HCT116 (cell line): ENCODE measurements around the gene VSTM2L. TPM values are rescaled to one million over a fixed set of nuclear protein-coding genes. Genes with fewer than 3 reads are reported as not detected.

Source experiments
- ATAC-seq: fragments of 200-7000 bp; cut with Tn5 transposase; 2 replicates; pipeline ENCODE4 v1.9.1; 2020; ENCODE audit warnings: mild to moderate bottlenecking, moderate library complexity
- BruUV-seq: library from RNA; stranded (reverse); fragments of 400-500 nt; replicated peaks from 2 replicates; lab custom pipeline; 2021; lab: Mats Ljungman, UMichigan
- CTCF ChIA-PET: fragments of 300-600 bp; sonication (Branson Sonifier 250); formaldehyde crosslinking; loops from one replicate; lab custom pipeline; 2021; ENCODE audit warnings: antibody characterized with exemption; lab: Charles Lee
- POLR2A ChIA-PET: fragments of 300-600, 350-600 bp; sonication (Branson Sonifier 250); formaldehyde crosslinking; loops from one replicate; lab custom pipeline; 2021; ENCODE audit warnings: antibody characterized with exemption; lab: Charles Lee
- RAD21 ChIA-PET, 2 experiments: fragments of 300-600 bp; sonication (Branson Sonifier 250); formaldehyde crosslinking; loops; one replicate each; lab custom pipeline; 2023; ENCODE audit warnings: low total read pairs in 2 of 2; ENCODE audit not compliant: uncharacterized antibody in 2 of 2, unreplicated experiment in 2 of 2, low non-redundant PET in 1 of 2; lab: Charles Lee
- DNase-seq: peaks from one replicate; pipeline ENCODE4 v3.0.0-alpha.2; 2010; ENCODE audit warnings: low read depth, low spot score
- H2AFZ ChIP-seq: fragments of 200-600 bp; shearing (Covaris generic), sonication (generic); 2 replicates; pipeline ENCODE4 v1.6.1; 2017; ENCODE audit warnings: low read depth, mixed run types, mixed read lengths, antibody characterized with exemption, low read length; ENCODE audit not compliant: poor library complexity, severe bottlenecking
- H3K27ac ChIP-seq: 2 replicates; pipeline ENCODE4 v1.5.1; 2012; ENCODE audit warnings: low read depth, low read length
- H3K27me3 ChIP-seq: fragments of 200-600 bp; sonication (generic); 2 replicates; pipeline ENCODE4 v1.6.1; 2016; ENCODE audit warnings: mixed run types, low read length, mixed read lengths; ENCODE audit not compliant: insufficient read depth
- H3K36me3 ChIP-seq, 2 experiments: fragments of 200-500 bp in 1 of 2; fragments of 200-600 bp in 1 of 2; sonication (Bioruptor generic) in 1 of 2; sonication (generic) in 1 of 2; 2 replicates each; pipeline versions ENCODE4 v1.5.1 to v1.6.1; 2014 to 2016; ENCODE audit warnings: low read length in 2 of 2, inconsistent platforms in 1 of 2, mixed read lengths in 1 of 2, mixed run types in 1 of 2; ENCODE audit not compliant: insufficient read depth in 2 of 2, control insufficient read depth in 1 of 2
- H3K4me1 ChIP-seq, 2 experiments: fragments of 200-600 bp in 1 of 2; sonication (generic) in 1 of 2; 2 replicates each; pipeline versions ENCODE4 v1.5.1 to v1.6.1; 2012 to 2017; ENCODE audit warnings: low read length in 2 of 2, inconsistent platforms in 1 of 2, mild to moderate bottlenecking in 1 of 2, mixed read lengths in 1 of 2, mixed run types in 1 of 2, moderate library complexity in 1 of 2; ENCODE audit not compliant: insufficient read depth in 2 of 2, control insufficient read depth in 1 of 2
- H3K4me2 ChIP-seq: fragments of 200-600 bp; sonication (generic); 2 replicates; pipeline ENCODE4 v1.6.1; 2017; ENCODE audit warnings: mixed run types, low read length, mixed read lengths
- H3K4me3 ChIP-seq, 2 experiments: fragments of 200-600 bp in 1 of 2; sonication (generic) in 1 of 2; replicated peaks in 1 of 2; 2 replicates each; pipeline ENCODE4 v1.5.1; 2011 to 2016; ENCODE audit warnings: low read length in 2 of 2, control low read depth in 1 of 2, low read depth in 1 of 2, mild to moderate bottlenecking in 1 of 2, mixed read lengths in 1 of 2, mixed run types in 1 of 2
- H3K79me2 ChIP-seq: fragments of 200-600 bp; sonication (generic); 2 replicates; pipeline ENCODE4 v1.6.1; 2017; ENCODE audit warnings: mild to moderate bottlenecking, mixed run types, low read length, moderate library complexity, mixed read lengths; ENCODE audit not compliant: insufficient read depth
- H3K9ac ChIP-seq: fragments of 200-600 bp; sonication (generic); 2 replicates; pipeline ENCODE4 v1.6.1; 2016; ENCODE audit warnings: low read length, mixed read lengths
- H3K9me2 ChIP-seq: fragments of 200-600 bp; sonication (generic), shearing (Covaris generic); 2 replicates; pipeline ENCODE4 v1.6.1; 2017; ENCODE audit warnings: mixed run types, mild to moderate bottlenecking, moderate library complexity; ENCODE audit not compliant: insufficient read depth
- H3K9me3 ChIP-seq, 2 experiments: fragments of 200-500 bp in 1 of 2; fragments of 200-600 bp in 1 of 2; sonication (Bioruptor generic) in 1 of 2; sonication (generic) in 1 of 2; 2 replicates each; pipeline ENCODE4 v1.6.1; 2014 to 2017; ENCODE audit warnings: low read length in 2 of 2, mixed read lengths in 2 of 2, inconsistent platforms in 1 of 2, low read depth in 1 of 2, mild to moderate bottlenecking in 1 of 2, mixed run types in 1 of 2, moderate library complexity in 1 of 2; ENCODE audit not compliant: control insufficient read depth in 1 of 2, insufficient read depth in 1 of 2
- H4K20me1 ChIP-seq: fragments of 200-600 bp; sonication (generic), shearing (Covaris generic); 2 replicates; pipeline ENCODE4 v1.6.1; 2017; ENCODE audit warnings: mixed run types, mild to moderate bottlenecking, moderate library complexity; ENCODE audit not compliant: insufficient read depth
- CBX3 ChIP-seq: IDR thresholded peaks from 2 replicates; pipeline ENCODE4 v1.6.1; 2012; ENCODE audit warnings: low read depth
- CEBPB ChIP-seq: IDR thresholded peaks from 2 replicates; pipeline ENCODE4 v1.6.1; 2012; ENCODE audit warnings: low read depth
- ELF1 ChIP-seq: IDR thresholded peaks from 2 replicates; pipeline ENCODE4 v1.6.1; 2012; ENCODE audit warnings: low read depth, borderline replicate concordance
- EZH2phosphoT487 ChIP-seq: fragments of 200-600 bp; IDR thresholded peaks from 2 replicates; pipeline ENCODE4 v1.6.1; 2018; ENCODE audit warnings: antibody characterized with exemption, borderline replicate concordance
- FOSL1 ChIP-seq: IDR thresholded peaks from 2 replicates; pipeline ENCODE4 v1.6.1; 2012; ENCODE audit warnings: low read depth
- JUND ChIP-seq: IDR thresholded peaks from 2 replicates; pipeline ENCODE4 v1.6.1; 2012
- POLR2A ChIP-seq: IDR thresholded peaks from 2 replicates; pipeline ENCODE4 v1.7.0; 2011; ENCODE audit warnings: borderline replicate concordance; ENCODE audit not compliant: insufficient read depth, insufficient read length; ENCODE audit errors: extremely low read depth
- POLR2AphosphoS5 ChIP-seq: IDR thresholded peaks from 2 replicates; pipeline ENCODE4 v1.6.1; 2011; ENCODE audit warnings: mild to moderate bottlenecking, low read depth, low read length, moderate library complexity
- RAD21 ChIP-seq: IDR thresholded peaks from 2 replicates; pipeline ENCODE4 v1.6.1; 2012; ENCODE audit warnings: low read depth, mild to moderate bottlenecking
- SIN3A ChIP-seq: IDR thresholded peaks from 2 replicates; pipeline ENCODE4 v1.6.1; 2012; ENCODE audit warnings: low read depth
- SP1 ChIP-seq: IDR thresholded peaks from 2 replicates; pipeline ENCODE4 v1.6.1; 2012; ENCODE audit warnings: low read depth
- SRF ChIP-seq: IDR thresholded peaks from 2 replicates; pipeline ENCODE4 v1.6.1; 2012; ENCODE audit warnings: low read depth
- YY1 ChIP-seq: IDR thresholded peaks from 2 replicates; pipeline ENCODE4 v1.6.1; 2011; ENCODE audit warnings: low read length, low read depth, moderate library complexity, mild to moderate bottlenecking; ENCODE audit not compliant: insufficient replicate concordance; ENCODE audit errors: extremely low read depth
- ZFX ChIP-seq: fragments of 450-650 bp; IDR thresholded peaks from 2 replicates; pipeline ENCODE4 v1.6.1; 2017
- ZNF274 ChIP-seq: fragments of 200-500 bp; sonication (Bioruptor generic); IDR thresholded peaks from 2 replicates; pipeline ENCODE4 v1.6.1; 2014; ENCODE audit warnings: mild to moderate bottlenecking, low read depth, low read length, inconsistent platforms
- intact Hi-C: fragments of 100-400 bp; cut with micrococcal nuclease; formaldehyde crosslinking; loops from 2 replicates; pipeline ENCODE4 v1.10.0; 2022
- total RNA-seq: library from RNA; stranded (reverse); gene quantifications from one replicate; pipeline ENCODE4 v1.2.1, GENCODE V29; 2021; ENCODE audit not compliant: unreplicated experiment
- TF ChIP-seq, protein P1 (sequence below), 3 experiments: fragments of 200-600 bp in 1 of 3; sonication (generic) in 1 of 3; IDR thresholded peaks in 2 of 3; conservative IDR thresholded peaks in 1 of 3; 2 replicates each; pipeline ENCODE4 v1.5.1; 2012 to 2017; ENCODE audit warnings: low read depth in 2 of 3, low read length in 2 of 3, antibody characterized with exemption in 1 of 3, borderline replicate concordance in 1 of 3, control low read depth in 1 of 3, mild to moderate bottlenecking in 1 of 3, mixed read lengths in 1 of 3, mixed run types in 1 of 3, moderate library complexity in 1 of 3; ENCODE audit not compliant: insufficient read depth in 1 of 3
- TF ChIP-seq, protein P2 (sequence below): IDR thresholded peaks from 2 replicates; pipeline ENCODE4 v1.6.1; 2012; ENCODE audit warnings: low read depth
- TF ChIP-seq, protein P3 (sequence below): IDR thresholded peaks from 2 replicates; pipeline ENCODE4 v1.6.1; 2011; ENCODE audit warnings: mild to moderate bottlenecking, low read length, moderate library complexity; ENCODE audit not compliant: insufficient replicate concordance; ENCODE audit errors: extremely low read depth

VSTM2L gene
- total RNA-seq, 1 experiment from 2014 or later: 0.69 TPM

DNA sequence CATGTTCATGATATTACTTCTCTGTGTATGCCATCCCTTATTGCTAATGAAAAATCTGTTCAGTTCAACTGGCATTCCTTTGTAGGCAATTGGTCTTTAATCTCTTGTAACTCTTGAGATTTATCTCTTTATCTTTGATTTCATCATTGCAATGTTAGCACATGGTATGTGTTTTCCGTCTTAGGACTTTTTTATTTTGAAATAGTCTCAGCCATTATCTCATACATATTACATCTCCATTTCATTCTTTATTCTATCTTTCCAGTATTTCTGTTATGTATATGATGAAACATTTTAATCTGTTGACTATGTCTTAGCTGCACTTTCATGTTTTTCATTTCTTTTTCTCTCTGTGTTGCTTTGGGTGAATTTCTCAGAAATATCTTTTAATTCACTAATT lies 58.1 kb downstream of the VSTM2L start:
- ChIA-PET POLR2A (no interaction called here), RAD21 (no interaction called here), CTCF (no interaction called here)
- no peak overlapping the region for H3K27ac ChIP-seq
- ATAC-seq (no peak), DNase-seq (no peak)
- peaks cover 8% of the 10 kb centered on the region; the same call in 1 of the 2 replicates for H3K27me3 ChIP-seq
- BruUV-seq: no TSS peak
- H3K9ac ChIP-seq: no peak overlapping the region
- intact Hi-C loops: no loop called here
- H3K4me3 ChIP-seq: no peak overlapping the region
- H3K9me3 ChIP-seq: no peaks in the 10 kb centered on the region
- no peaks in the 10 kb centered on the region for H3K36me3 ChIP-seq
- H3K4me2 ChIP-seq: no peak overlapping the region
- no peaks in the 10 kb centered on the region for H4K20me1 ChIP-seq
- H3K79me2 ChIP-seq: no peaks in the 10 kb centered on the region
- H2AFZ ChIP-seq: no peak overlapping the region
- TF ChIP-seq JUND (no peak), SP1 (no peak), CEBPB (no peak), SIN3A (no peak), POLR2A (no peak), EZH2phosphoT487 (no peak), SRF (no peak), ELF1 (no peak), FOSL1 (no peak), YY1 (no peak), POLR2AphosphoS5 (no peak), ZNF274 (no peak), CBX3 (no peak), RAD21 (no peak), ZFX (no peak)
- TF ChIP-seq, protein P1, sequence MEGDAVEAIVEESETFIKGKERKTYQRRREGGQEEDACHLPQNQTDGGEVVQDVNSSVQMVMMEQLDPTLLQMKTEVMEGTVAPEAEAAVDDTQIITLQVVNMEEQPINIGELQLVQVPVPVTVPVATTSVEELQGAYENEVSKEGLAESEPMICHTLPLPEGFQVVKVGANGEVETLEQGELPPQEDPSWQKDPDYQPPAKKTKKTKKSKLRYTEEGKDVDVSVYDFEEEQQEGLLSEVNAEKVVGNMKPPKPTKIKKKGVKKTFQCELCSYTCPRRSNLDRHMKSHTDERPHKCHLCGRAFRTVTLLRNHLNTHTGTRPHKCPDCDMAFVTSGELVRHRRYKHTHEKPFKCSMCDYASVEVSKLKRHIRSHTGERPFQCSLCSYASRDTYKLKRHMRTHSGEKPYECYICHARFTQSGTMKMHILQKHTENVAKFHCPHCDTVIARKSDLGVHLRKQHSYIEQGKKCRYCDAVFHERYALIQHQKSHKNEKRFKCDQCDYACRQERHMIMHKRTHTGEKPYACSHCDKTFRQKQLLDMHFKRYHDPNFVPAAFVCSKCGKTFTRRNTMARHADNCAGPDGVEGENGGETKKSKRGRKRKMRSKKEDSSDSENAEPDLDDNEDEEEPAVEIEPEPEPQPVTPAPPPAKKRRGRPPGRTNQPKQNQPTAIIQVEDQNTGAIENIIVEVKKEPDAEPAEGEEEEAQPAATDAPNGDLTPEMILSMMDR (IDR thresholded peaks at IDR 0.05 in 2 of 3, conservative IDR thresholded peaks at IDR 0.05 in 1 of 3; ENCODE audit: borderline replicate concordance in 1 of 3, insufficient read depth in 1 of 3, low read depth in 2 of 3, low read length in 2 of 3): no peak
- TF ChIP-seq, protein P2, sequence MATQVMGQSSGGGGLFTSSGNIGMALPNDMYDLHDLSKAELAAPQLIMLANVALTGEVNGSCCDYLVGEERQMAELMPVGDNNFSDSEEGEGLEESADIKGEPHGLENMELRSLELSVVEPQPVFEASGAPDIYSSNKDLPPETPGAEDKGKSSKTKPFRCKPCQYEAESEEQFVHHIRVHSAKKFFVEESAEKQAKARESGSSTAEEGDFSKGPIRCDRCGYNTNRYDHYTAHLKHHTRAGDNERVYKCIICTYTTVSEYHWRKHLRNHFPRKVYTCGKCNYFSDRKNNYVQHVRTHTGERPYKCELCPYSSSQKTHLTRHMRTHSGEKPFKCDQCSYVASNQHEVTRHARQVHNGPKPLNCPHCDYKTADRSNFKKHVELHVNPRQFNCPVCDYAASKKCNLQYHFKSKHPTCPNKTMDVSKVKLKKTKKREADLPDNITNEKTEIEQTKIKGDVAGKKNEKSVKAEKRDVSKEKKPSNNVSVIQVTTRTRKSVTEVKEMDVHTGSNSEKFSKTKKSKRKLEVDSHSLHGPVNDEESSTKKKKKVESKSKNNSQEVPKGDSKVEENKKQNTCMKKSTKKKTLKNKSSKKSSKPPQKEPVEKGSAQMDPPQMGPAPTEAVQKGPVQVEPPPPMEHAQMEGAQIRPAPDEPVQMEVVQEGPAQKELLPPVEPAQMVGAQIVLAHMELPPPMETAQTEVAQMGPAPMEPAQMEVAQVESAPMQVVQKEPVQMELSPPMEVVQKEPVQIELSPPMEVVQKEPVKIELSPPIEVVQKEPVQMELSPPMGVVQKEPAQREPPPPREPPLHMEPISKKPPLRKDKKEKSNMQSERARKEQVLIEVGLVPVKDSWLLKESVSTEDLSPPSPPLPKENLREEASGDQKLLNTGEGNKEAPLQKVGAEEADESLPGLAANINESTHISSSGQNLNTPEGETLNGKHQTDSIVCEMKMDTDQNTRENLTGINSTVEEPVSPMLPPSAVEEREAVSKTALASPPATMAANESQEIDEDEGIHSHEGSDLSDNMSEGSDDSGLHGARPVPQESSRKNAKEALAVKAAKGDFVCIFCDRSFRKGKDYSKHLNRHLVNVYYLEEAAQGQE: no peak
- TF ChIP-seq, protein P3, sequence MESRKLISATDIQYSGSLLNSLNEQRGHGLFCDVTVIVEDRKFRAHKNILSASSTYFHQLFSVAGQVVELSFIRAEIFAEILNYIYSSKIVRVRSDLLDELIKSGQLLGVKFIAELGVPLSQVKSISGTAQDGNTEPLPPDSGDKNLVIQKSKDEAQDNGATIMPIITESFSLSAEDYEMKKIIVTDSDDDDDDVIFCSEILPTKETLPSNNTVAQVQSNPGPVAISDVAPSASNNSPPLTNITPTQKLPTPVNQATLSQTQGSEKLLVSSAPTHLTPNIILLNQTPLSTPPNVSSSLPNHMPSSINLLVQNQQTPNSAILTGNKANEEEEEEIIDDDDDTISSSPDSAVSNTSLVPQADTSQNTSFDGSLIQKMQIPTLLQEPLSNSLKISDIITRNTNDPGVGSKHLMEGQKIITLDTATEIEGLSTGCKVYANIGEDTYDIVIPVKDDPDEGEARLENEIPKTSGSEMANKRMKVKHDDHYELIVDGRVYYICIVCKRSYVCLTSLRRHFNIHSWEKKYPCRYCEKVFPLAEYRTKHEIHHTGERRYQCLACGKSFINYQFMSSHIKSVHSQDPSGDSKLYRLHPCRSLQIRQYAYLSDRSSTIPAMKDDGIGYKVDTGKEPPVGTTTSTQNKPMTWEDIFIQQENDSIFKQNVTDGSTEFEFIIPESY: no peak
- no peaks in the 10 kb centered on the region for H3K4me1 ChIP-seq
- H3K9me2 ChIP-seq: no peaks in the 10 kb centered on the region
